ENCODE results near the gene IFT81. TPM values are rescaled to one million over a fixed set of nuclear protein-coding genes. Genes with fewer than 3 reads are reported as not detected.

IFT81 gene
- total RNA-seq, 2 donors from 2014 or later, result 20.2 to 29.6 TPM

DNA sequence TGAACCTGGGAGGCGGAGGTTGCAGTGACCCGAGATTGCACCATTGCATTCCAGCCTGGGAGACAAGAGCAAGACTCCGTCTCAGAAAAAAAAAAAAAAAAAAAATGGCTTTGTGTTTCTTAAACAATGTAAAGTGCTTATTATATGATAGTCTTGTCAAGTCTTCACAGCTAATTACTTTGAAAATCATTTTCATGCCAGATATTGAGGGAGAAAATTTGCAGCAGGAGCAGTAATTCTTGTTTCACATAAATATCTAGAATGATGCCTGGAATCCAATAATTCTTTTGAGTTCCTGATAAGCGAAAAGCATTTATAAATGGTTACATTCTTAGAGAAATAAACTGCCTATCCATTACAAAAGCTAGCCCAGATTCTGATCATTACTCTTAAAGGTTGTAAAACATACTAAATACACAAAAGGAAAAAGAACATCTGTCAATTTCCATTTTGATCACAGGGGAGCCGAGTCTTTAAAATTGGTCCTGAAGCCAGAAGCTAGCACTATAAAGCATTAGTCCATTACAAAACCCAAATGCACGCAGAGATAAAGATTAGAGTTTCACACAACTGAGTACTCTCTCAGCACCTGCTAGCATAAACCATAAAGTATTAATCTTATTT lies 50.3 kb downstream of the IFT81 start:
- Mint-ChIP-seq H3K27me3 (ENCODE audit: insufficient read depth) (no peaks in the 10 kb centered on the region), H3K27ac (no peak overlapping the region), H3K4me3 (no peak overlapping the region), H3K36me3 (ENCODE audit: low read depth) (peaks cover 32% of the 10 kb centered on the region), H3K4me1 (peaks cover 4% of the 10 kb centered on the region), H3K9me3 (peaks cover 18% of the 10 kb centered on the region)
- TF ChIP-seq, protein P1, sequence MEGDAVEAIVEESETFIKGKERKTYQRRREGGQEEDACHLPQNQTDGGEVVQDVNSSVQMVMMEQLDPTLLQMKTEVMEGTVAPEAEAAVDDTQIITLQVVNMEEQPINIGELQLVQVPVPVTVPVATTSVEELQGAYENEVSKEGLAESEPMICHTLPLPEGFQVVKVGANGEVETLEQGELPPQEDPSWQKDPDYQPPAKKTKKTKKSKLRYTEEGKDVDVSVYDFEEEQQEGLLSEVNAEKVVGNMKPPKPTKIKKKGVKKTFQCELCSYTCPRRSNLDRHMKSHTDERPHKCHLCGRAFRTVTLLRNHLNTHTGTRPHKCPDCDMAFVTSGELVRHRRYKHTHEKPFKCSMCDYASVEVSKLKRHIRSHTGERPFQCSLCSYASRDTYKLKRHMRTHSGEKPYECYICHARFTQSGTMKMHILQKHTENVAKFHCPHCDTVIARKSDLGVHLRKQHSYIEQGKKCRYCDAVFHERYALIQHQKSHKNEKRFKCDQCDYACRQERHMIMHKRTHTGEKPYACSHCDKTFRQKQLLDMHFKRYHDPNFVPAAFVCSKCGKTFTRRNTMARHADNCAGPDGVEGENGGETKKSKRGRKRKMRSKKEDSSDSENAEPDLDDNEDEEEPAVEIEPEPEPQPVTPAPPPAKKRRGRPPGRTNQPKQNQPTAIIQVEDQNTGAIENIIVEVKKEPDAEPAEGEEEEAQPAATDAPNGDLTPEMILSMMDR (conservative IDR thresholded peaks at IDR 0.05), result no peak
- Histone ChIP-seq H3K36me3 (ENCODE audit: control insufficient read depth, insufficient read depth, low read length) (peaks cover 21% of the 10 kb centered on the region), H3K9me3 (ENCODE audit: control insufficient read depth, low read length) (peaks cover 15% of the 10 kb centered on the region), H3K27me3 (ENCODE audit: control insufficient read depth, insufficient read depth, low read length, poor library complexity, severe bottlenecking) (no peaks in the 10 kb centered on the region), H3K4me1 (ENCODE audit: control insufficient read depth, insufficient read depth, low read length) (no peaks in the 10 kb centered on the region), H3K9ac (ENCODE audit: extremely low read depth, low read length, poor library complexity, severe bottlenecking) (no peak overlapping the region), H3K27ac (ENCODE audit: low read depth, low read length) (no peak overlapping the region), H3K4me3 (ENCODE audit: low read length) (no peak overlapping the region)
- DNase-seq, result no peak
- 92 to 95% methylated on average over 2 to 6 of the region's 6 CpGs for WGBS, 2 experiments (ENCODE audit: insufficient coverage in 1 of 2, insufficient read length in 1 of 2)

DNA sequence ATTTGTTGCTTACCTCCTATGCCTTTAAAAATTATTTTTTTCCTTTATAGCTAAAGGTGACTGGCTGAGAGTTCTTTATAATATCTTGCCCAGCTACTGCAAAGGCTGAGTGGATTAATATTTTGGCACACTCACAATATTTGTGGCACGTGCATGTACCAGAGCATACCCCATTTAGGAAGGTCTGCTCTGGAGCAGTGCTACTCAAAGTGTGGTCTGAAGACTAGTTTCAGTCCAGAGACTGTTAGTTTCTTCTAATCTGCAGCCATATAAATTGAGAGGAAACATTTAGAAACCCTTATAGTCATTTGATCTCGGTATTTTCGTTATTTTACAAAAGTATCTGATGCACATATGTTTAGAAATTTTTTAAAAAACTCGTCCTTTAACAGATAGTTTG lies 51.0 kb downstream of the IFT81 start:
- Histone ChIP-seq H3K9me3 (ENCODE audit: control insufficient read depth, low read length) (peaks cover 14% of the 10 kb centered on the region), H3K27me3 (ENCODE audit: control insufficient read depth, insufficient read depth, low read length, poor library complexity, severe bottlenecking) (no peaks in the 10 kb centered on the region), H3K9ac (ENCODE audit: extremely low read depth, low read length, poor library complexity, severe bottlenecking) (no peak overlapping the region), H3K36me3 (ENCODE audit: control insufficient read depth, insufficient read depth, low read length) (peaks cover 19% of the 10 kb centered on the region), H3K4me3 (ENCODE audit: low read length) (no peak overlapping the region), H3K4me1 (ENCODE audit: control insufficient read depth, insufficient read depth, low read length) (no peaks in the 10 kb centered on the region), H3K27ac (ENCODE audit: low read depth, low read length) (no peak overlapping the region)
- DNase-seq, result no peak
- Mint-ChIP-seq H3K27ac (no peak overlapping the region), H3K36me3 (ENCODE audit: low read depth) (peaks cover 30% of the 10 kb centered on the region), H3K9me3 (peaks cover 18% of the 10 kb centered on the region), H3K27me3 (ENCODE audit: insufficient read depth) (no peaks in the 10 kb centered on the region), H3K4me3 (no peak overlapping the region), H3K4me1 (peaks cover 4% of the 10 kb centered on the region)
- 99 to 100% methylated on average over 4 of the region's 4 CpGs for WGBS, 2 experiments (ENCODE audit: insufficient coverage in 1 of 2, insufficient read length in 1 of 2)
- TF ChIP-seq, protein P1 (conservative IDR thresholded peaks at IDR 0.05), result no peak

DNA sequence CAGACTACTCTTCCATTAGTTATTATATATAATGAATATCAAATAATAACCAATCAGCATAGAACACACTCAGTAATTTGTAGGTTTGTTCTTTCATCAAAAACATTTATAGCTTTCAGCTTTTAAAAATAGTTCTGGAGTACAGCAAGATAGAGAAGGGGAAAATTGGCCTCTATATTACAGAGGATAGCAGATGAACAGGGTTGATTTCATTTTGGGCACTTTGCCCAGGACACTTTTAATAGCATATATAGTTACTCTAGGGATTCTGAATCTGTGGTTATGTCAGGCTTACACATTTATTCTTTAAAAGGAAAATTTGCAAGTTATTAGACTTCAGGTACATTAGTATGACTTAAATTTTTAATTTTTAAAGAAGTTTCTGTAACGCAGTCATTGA lies 52.6 kb downstream of the IFT81 start:
- no peaks in the 10 kb centered on the region for H3K27me3 Mint-ChIP-seq (ENCODE audit: insufficient read depth)
- no CpG with 5 or more reads among the region's 1 CpG for WGBS, 2 experiments (ENCODE audit: insufficient coverage in 1 of 2, insufficient read length in 1 of 2)
- no peak overlapping the region for H3K9ac ChIP-seq (ENCODE audit: extremely low read depth, low read length, poor library complexity, severe bottlenecking)
- DNase-seq, result no peak
- TF ChIP-seq, protein P1 (conservative IDR thresholded peaks at IDR 0.05), result no peak
- no peaks in the 10 kb centered on the region for H3K27me3 ChIP-seq (ENCODE audit: control insufficient read depth, insufficient read depth, low read length, poor library complexity, severe bottlenecking)
- H3K4me1 Mint-ChIP-seq, result peaks cover 4% of the 10 kb centered on the region
- H3K4me3 Mint-ChIP-seq, result no peak overlapping the region
- H3K4me1 ChIP-seq (ENCODE audit: control insufficient read depth, insufficient read depth, low read length), result no peaks in the 10 kb centered on the region
- peaks cover 6% of the 10 kb centered on the region for H3K9me3 ChIP-seq (ENCODE audit: control insufficient read depth, low read length)
- H3K36me3 ChIP-seq (ENCODE audit: control insufficient read depth, insufficient read depth, low read length), result peaks cover 19% of the 10 kb centered on the region
- H3K27ac Mint-ChIP-seq, result no peak overlapping the region
- peaks cover 12% of the 10 kb centered on the region for H3K9me3 Mint-ChIP-seq
- H3K4me3 ChIP-seq (ENCODE audit: low read length), result no peak overlapping the region
- no peak overlapping the region for H3K27ac ChIP-seq (ENCODE audit: low read depth, low read length)
- peaks cover 25% of the 10 kb centered on the region for H3K36me3 Mint-ChIP-seq (ENCODE audit: low read depth)

All from endodermal cell (in vitro differentiated cells).